ENCODE data around the gene DNAH9.

DNAH9 gene

DNA sequence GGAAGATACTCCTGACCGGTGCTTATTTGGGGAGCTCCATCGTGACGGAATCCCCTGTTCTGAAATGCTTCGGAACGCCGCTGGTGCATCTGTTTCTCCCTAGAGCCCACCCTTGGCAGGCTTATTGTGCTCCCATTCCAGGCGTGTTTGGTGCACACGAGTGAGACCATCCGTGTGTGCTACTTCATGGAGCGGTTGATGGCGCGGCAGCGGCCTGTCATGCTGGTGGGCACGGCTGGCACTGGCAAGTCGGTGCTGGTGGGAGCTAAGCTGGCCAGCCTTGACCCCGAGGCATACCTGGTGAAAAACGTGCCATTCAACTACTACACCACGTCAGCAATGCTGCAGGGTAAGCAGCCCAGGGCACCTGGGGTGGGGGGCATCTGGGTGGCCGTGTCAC lies 170.7 kb downstream of the DNAH9 start:
- DNase-seq = no peak

DNA sequence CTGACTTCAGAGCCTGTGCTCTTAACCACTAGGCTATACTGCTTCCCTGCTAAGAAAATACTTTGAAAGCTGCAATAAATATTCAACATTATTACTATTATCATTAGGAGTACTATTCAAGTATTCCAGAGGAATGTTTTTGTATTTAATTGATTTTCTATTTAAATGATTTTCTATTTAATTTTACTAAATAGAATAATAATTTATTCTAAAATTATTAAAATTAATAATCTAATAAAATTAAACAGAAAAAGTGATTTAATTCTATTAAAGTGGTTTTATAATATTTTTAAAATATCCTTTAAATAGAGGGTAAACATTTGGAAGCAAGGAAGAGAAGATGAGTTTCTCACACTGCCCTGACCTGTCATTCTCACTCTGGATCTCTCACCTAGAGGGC lies 173.8 kb downstream of the DNAH9 start:
- DNase-seq = no peak

DNA sequence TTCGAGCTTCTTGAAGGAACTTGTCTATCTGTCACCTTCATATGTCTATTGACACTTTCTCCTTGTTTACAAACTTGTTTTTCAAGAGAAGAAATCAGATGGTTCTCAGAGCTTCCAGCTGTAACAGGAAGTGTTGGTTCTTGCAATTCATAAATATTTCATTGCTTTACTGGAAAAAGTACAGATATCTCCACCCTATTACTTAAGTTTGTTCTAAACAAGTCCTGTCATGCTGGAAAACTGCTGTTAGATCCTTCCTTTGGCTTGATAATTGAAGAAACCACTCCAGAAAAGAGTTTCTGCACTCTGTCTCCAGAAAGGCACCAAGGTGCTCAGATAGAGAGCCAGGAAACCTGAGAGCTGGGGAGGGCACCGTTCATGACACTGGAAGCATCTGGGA lies 181.6 kb downstream of the DNAH9 start:
- DNase-seq = no peak

DNA sequence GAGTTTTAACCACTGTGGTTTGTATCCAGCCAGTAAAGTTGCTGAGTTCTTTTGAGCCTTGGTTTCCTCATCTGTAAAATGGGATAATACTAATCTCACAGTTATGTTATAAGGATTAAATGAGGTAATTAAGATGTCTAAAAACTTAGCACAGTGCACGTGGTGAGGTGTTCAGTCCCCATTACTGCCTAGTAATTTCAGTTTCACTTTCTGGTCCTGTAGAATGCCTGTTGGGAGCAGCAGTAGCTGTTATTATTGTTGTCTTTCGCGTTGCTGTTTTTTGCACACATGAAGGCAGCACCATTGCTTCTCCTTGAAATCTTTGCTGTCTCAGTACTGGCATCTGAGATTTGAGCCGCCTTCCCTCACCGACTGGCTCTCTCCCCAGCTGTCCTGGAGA lies 182.4 kb downstream of the DNAH9 start:
- no peak for DNase-seq

DNA sequence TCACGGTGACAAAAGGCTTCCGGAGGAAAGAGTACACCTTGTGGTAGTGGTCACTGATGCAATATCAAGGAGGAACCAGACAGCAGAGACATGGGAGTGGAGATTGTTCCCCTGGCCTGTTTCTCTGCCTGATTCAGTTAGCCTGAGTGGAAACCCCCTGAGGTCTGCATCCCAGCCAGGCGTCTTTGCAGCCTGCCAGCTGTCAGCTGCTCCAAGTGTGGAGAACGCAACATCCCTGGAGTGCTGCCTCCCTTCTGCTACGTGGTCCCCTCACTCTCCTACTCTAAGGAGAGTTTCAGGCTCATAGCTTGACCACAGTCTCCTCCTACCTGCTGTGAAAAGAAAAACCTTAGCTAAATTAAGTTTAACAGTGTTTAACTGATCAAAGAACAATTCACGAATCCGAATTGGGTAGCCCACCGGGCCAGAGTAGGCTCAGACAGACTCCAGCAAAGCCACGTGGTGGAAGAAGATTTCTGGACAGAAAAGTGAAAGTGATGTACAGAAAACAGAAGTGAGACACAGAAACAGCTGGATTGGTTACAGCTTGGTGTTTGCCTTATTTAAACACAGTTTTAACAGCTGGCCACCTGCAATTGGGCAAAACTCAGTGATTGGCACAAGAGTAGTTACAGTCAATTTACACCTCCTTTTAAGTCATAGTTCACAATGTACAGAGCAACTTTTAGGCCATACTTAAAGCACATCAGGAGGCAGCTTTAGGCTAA lies 188.6 kb downstream of the DNAH9 start:
- DNase-seq = no peak

DNA sequence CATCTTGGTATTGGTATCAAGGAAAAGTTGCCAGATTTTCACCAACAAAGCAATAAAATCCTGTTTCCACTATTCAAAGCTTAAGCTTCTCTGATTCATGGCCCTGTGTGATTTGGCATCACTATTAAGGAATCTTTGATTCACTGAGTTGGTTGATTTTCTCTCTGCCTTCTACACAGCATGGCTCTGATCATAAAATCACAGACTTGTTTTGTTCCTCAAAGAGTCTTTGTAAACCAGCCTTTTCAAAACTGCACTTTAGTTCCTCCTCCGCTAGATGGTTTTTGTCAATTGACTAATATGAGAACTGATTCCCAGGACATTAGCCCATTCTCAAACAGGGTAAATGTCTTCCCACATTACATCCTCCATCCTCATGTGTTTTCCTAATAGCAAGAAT lies 197.6 kb downstream of the DNAH9 start:
- no peak for DNase-seq

DNA sequence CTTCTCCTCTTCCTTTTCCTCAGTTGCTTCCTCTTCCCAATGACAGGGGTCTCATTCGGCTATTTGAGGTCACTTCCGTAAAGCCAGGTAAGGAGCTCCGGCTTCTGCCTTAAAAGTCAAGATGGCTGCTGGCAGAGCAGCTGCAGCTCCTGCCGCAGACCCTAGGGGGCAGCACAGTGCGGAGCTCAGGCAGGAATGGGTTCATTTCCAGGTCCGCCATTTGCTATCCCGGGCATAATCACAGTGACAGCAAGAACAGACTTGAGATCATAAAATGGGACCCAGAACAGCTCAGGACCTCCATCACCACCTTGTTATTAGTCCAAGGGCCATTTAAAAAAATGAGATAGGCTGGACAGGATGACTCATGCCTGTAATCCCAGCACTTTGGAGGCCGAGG lies 199.5 kb downstream of the DNAH9 start:
- DNase-seq = no peak

DNA sequence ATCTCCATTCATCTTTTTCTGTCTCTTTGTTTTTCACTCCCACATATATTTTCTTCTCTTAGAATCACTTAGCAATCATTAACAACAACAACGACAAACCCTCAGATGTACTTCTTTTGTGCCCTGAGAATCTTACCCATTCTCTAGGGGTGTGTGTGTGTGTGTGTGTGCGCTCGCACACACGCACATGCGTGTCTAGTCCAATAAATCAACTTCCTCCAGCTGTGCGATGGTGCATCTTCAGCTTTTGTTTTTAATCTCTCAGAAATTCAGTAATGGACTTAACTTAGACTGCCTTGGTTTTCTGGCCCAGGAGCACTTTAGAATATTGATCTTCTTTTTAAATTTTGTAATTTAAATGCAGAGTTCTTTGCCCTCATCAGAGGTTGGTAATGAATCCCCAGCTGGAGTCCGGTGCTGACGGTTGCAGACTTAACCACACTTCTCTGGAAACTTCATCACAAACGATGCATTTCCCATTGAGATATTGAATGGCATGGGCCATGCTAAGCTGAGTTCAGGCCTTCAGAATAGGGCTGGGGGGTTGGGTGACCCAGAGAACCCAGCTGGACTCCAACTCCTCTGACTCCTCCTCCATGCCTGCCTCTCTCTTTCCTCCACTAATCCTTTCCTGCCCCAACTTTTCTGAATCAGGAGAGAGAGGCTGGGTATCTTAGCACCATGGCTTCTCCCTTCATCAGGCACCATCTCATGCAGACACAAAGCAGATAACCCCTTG lies 205.1 kb downstream of the DNAH9 start:
- no peak for DNase-seq

DNA sequence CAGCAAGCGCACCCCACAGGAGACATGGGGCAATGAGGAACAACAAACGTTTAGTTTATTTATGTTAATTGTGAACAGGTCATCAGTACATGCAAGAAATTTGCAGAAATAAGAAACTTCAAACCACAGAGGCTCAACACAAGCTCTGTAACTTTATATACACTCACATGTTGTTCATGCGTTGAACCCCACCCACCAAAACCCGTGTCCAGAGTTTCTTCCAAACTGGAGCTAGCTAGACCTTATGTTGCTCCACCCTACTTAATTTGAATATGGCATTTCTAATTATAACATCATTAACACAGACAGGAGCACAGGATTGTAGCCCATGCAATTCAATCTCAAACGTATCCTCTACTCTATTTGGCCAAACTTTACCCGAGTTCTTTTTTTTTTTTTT lies 206.9 kb downstream of the DNAH9 start:
- no peak for DNase-seq

DNA sequence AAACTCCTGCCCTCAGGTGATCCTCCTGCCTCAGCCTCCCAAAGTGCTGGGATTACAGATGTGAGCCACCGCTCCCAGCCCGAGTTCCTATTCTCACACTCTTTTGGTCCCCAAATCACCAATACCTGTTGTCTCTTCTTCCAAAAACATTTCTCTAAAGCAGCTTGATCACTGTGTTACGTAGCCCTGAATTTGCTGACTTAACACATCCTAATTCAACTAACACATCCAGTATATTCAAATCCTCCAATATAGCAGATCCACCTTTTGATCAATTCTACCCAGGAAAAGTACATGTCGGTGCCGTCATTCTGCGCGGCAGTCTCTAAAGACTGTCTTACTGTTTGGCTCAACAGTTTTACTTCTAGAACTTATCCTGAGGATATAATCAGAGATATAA lies 207.7 kb downstream of the DNAH9 start:
- no peak for DNase-seq

DNA sequence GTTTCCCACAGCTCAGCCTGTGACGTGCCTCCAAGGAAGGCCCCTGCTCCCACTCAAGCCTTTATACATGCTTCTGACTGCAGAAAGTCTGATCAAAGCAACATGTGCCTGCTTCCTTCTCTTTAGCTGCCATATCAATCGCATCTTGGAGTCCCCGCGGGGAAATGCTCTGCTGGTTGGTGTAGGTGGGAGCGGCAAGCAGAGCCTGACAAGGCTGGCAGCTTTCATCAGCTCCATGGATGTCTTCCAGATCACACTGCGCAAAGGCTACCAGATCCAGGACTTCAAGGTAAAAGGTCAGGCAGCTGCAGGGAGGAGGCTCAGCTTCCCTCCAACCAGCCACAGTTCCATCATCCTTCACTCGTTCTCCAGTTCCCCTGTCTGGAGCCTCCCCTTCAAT lies 209.3 kb downstream of the DNAH9 start:
- DNase-seq = no peak

DNA sequence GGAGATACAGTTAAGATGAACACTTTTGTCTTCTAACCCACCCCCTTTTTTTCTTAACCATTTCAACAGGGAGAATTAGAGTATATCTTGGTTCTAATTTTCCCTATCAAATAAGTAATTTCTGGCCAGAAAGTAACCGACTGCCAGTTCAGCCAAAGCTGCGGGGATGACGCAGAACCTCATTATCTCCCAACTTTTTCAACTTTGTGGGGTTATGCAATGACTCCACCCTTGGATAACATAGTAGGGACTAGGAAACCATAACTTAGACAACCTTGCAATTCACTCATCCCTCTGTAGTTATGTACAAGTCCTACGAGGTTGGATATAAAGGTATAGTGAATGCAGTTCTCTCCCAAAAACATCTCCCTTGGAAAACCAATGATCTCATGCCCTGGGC lies 215.0 kb downstream of the DNAH9 start:
- no peak for DNase-seq

DNA sequence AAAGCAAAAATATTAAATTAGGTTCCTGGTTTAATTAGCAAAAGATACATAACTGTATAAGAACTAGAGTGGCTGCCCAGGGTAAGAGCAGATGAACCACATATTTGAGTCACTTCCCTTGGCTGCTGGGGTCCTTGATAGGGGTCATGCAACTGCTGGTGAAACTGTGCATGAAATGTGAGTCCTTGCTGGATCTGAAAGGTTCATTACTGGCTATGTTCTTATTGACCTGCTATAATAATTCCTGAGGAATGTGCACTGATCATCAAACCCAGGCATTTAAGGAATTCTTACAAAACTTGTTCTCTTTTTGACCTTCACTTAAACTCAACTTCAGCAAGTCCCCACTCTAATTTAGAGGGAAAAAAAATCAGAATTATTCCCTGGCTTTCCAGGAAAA lies 215.6 kb downstream of the DNAH9 start:
- DNase-seq = no peak

DNA sequence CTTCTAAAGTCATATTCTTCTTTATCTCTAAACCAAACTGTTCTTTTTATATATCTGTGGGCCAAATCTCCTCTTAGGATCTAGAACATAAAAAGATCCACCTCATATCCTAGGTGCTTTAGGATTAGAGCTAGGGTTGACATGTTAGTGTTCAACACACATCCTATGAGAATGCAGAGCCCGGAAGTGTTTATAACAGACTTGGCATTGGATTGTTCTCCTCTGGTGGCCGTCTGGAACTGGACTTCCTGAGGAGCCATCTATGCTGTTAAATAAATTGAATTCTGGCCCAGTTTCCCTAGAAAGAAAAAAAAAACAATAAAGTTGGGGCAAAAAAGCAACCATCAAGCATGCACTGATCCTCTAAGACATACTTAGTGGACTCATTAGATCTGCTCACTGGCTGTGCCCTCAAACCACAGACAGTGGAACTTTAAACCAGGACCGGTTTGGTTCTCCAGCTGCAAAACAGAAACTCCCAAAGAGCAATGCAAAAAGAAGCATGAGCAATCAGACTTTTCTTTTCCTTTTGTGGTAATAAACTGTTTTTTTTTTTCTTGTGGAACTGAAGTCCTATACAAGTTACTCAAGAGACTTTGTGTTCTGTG lies 216.5 kb downstream of the DNAH9 start:
- no peak for DNase-seq

DNA sequence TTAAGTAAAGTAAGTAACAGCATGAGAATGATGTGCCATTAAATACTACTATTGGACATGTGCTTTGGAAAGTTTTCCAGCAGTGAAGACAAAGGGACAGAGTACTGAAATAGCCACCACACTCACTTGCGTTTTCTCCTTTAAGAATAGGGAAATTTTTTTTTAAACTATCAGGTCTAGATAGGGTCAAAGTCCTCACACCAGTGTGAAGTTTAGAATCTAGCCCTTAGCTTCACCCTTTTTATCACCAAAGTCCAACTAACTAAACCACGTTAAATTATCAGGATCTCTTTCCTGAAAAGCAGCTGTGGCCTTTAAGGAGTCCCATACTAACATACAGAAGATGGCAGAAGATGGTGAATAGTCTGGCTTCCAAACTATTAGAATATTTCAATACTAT lies 218.1 kb downstream of the DNAH9 start:
- no peak for DNase-seq

DNA sequence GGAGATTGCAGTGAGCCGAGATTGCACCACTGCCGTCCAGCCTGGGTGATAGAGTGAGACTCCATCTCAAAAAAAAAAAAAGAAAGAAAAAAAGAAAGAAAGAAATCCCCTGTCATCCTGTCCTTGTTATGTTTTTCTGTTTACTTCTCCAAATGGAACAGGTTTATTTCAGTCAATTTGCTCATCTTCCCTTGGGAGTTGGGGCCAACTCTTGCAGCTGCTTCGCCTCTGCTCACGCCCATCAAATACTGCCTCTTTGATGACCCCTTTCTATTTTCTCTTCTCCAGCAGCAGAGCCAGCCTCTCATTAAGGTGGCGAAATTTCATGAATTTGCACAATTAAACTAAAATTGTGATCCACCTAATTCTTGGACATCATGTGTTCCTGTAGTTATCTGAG lies 225.6 kb downstream of the DNAH9 start:
- DNase-seq = no peak

DNA sequence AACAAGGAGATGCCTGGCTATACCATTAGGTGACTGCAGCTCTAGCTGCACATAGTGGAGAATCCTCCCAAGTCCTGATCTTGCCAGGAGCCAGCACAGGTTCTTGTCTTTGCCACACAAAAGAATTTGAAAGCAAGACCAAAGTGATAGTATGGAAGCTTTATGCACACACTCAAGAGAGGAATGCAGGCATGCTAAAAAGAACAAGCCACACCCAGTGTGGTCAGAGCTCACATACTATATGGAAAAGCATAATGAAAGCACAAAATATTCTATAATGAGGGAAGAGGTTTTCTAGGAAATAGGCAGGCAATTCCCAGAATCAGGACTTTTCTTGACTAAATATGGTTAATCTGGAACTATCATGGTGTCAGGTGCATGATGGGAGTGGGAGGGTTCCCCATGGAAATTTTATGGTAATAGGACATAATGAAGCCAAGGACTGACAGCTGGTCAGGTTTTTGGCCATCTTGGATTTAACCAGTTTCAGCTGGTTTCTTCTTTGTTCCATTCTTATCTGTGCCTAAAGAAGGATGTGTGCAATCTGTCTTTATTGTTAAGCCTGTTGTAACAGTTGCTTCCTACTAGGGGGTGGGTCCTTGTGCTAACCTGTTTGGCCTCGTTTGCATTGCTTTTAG lies 227.4 kb downstream of the DNAH9 start:
- DNase-seq = no peak

DNA sequence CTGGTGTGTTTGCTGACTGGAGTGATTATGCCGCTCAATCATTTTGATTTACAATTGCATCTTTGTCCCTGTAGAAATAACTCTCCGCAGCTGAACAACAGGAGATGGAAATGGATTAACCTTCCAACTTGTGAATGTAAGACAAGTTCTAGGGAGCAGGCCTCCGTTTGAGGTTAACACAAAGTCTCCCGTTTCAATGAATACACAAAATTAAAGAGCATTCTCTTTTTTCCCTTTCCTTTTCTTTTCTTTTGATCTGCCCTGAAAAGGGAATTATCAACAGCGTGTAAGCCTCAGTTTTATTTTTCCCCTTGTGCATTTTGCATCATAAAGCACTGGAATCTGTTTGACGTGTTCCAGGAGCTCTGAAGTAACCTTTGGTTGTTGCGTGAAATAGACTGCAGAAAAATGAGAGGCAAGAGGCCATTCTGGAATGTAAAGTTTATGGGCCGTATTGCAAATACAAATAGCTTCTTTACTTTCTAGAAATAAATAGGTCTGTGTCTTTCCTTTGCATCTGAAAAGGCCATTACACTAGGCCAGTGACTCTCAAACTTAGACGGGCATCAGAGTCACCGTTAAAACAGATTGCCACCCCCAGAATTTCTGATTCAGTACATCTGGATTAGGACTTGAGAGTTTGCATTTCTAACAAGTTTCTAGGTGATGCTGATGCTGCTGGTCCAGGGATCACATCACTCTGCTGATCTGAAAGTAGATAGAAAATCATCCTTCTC lies 234.3 kb downstream of the DNAH9 start:
- DNase-seq = no peak

DNA sequence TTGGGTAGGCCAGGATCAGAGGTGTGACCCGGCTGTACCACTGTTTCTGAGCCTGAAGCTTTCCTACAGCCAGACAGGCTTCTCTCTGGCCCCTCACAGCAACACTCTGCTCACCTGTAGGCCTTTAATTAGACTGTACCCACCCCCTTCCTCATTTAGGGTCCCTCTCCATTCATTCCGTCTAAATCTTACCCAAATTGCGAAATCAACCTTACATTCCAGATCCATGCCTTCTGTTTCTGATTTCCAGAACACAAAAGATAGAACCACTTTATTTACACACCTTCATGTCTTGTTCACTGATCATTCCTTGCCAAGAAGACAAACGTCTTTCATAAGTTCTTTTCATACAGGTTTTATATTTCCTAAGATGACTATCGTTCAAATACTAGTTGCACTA lies 238.2 kb downstream of the DNAH9 start:
- no peak for DNase-seq

DNA sequence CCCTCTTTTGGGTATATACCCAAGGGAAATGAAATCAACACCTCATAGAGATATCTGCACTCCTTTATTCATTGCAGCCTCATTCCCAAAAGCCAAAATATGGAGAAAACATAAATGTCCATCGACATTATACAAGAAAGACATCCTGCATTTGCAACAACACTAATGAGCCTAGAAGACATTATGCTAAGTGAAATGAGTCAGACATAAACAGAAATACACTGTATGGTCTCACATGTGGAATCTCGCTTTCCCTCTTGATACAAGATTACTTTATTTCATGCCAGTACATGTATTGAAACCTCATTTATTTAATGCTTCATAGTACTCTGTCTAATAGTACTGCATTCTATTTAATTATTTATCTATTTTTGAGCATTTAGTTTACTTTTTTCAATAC lies 241.8 kb downstream of the DNAH9 start:
- DNase-seq = no peak

DNA sequence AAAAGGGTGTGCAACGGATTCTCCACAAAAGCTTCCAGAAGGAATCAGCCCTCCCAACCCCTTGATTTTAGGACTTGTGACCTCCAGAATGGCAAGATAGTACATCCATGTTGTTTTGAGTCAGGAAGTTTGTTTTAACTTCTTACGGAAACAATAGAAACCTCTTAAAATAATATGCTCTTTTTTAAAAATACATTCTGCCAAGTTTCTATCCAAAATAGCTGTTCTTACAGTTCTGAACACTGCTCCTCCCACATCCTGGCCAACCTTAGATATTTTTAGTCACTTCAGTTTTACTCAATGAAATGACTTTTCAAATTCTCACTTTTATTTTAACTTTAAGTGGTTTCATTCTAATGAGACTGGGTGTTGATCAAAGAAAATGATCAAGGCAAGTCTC lies 242.6 kb downstream of the DNAH9 start:
- no peak for DNase-seq

DNA sequence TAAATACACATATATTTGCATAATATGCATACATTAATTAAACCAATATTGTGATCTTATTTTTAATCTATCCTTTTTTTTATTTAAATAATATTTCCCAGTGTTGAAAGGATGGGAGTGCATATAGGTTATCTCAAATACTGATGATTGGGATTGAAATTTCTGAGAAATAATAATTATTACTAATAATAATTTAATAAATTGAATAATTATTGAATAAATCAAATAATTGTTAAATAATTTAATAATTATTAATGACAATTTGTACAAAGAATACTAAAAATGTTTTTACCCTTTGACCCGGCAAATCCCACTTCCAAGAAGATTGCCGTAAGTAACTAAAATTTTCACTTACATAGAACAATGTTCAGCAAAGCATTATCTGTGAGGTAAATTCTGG lies 250.1 kb downstream of the DNAH9 start:
- no peak for DNase-seq

DNA sequence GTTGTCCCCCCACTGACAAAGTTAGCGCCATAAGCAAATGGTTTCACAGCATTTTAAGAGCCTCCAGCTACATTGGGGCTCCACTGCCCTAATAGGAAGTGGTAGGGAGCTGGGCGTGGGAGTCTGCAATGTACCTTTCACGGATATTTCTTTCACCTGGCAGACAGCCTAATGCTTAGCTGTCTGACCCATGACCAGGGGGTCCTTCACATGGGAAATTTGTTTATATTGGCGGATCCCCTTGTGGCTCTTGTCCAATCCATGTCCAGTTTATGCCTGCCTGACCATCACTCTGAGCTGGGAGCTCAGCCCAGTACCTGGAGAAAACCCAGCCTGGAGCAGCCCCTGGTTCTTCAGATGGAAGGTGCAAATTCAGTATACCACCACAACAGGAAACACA lies 254.0 kb downstream of the DNAH9 start:
- DNase-seq = no peak

All from NCI-H1105 treated with DMSO at 0.1 percent for 48 hours (cell line).